Thoracic aorta (tissue), 2 donors: ENCODE results near the gene UNC5B. TPM values are rescaled to one million over a fixed set of nuclear protein-coding genes. Genes with fewer than 3 reads are reported as not detected.

Experiments used
- ATAC-seq: fragments of 150-250 bp; one replicate; pipeline ENCODE4 v1.8.0; 2017; ENCODE audit warnings: low read depth; ENCODE audit not compliant: insufficient number of reproducible peaks, low FRiP score
- DNase-seq: peaks from one replicate; pipeline ENCODE4 v3.0.0-alpha.2; 2020; ENCODE audit warnings: low spot score
- H3K27ac ChIP-seq, 2 donors: fragments of 200-600 bp; sonication (generic); 1 replicate in 1 of 2; 2 replicates in 1 of 2; pipeline ENCODE4 v1.5.1; 2016; ENCODE audit warnings: mild to moderate bottlenecking in 2 of 2, moderate library complexity in 2 of 2
- H3K27me3 ChIP-seq: fragments of 200-600 bp; sonication (generic); replicated peaks from 2 replicates; pipeline ENCODE4 v1.6.0; 2016; ENCODE audit warnings: mild to moderate bottlenecking; ENCODE audit not compliant: insufficient read depth
- H3K36me3 ChIP-seq: fragments of 200-600 bp; sonication (generic); one replicate; pipeline ENCODE4 v1.5.1; 2016
- H3K4me1 ChIP-seq, 2 donors: fragments of 200-600 bp; sonication (generic); 1 replicate in 1 of 2; 2 replicates in 1 of 2; pipeline versions ENCODE4 v1.5.1 to v1.6.0; 2016; ENCODE audit warnings: low read depth in 2 of 2, mild to moderate bottlenecking in 1 of 2; ENCODE audit not compliant: control insufficient read depth in 1 of 2
- H3K4me3 ChIP-seq: fragments of 200-600 bp; sonication (generic); 2 replicates; pipeline ENCODE4 v1.5.1; 2016; ENCODE audit warnings: mild to moderate bottlenecking
- H3K9me3 ChIP-seq: fragments of 200-600 bp; sonication (generic); 2 replicates; pipeline ENCODE4 v1.5.1; 2016
- CTCF ChIP-seq: fragments of 200-600 bp; sonication (generic); IDR thresholded peaks from one replicate; pipeline ENCODE4 v1.5.1; 2019; ENCODE audit warnings: antibody characterized with exemption
- total RNA-seq, 2 donors: library from RNA; depleted of rRNA; stranded (reverse); fragments of >200 nt; gene quantifications; one replicate each; pipeline versions ENCODE4 v1.1.0 to v1.2.3, GENCODE V29; 2016

Gene UNC5B
- total RNA-seq, 2 donors from 2014 or later, result 18.3 to 24.2 TPM

- DNase-seq, result no peak
- Histone ChIP-seq H3K4me1 (peaks cover 0 to 7% of the 10 kb centered on the region in 2 donors), H3K27me3 (no peaks in the 10 kb centered on the region), H3K27ac (no peak overlapping the region), H3K4me3 (no peak overlapping the region), H3K9me3 (no peaks in the 10 kb centered on the region), H3K36me3 (no peaks in the 10 kb centered on the region)
- TF ChIP-seq CTCF, result no peak
- ATAC-seq, result no peak
Observed at GRCh38 chr10:71205468-71205867, 6.9 kb upstream of the UNC5B start.

GRCh38 chr10:71206911-71207310 is 5.5 kb upstream of the UNC5B start:
- no peak overlapping the region for H3K27ac ChIP-seq
- no peak for TF ChIP-seq CTCF
- no peaks in the 10 kb centered on the region for H3K36me3 ChIP-seq
- no peaks in the 10 kb centered on the region for H3K27me3 ChIP-seq
- H3K4me3 ChIP-seq, result no peak overlapping the region
- H3K9me3 ChIP-seq, result no peaks in the 10 kb centered on the region
- H3K4me1 ChIP-seq, result peaks cover 3 to 10% of the 10 kb centered on the region in 2 donors
- DNase-seq (no peak), ATAC-seq (no peak)

- no peak for TF ChIP-seq CTCF
- H3K27ac ChIP-seq, result no peak overlapping the region
- H3K27me3 ChIP-seq, result no peaks in the 10 kb centered on the region
- ATAC-seq (no peak), DNase-seq (no peak)
- no peaks in the 10 kb centered on the region for H3K36me3 ChIP-seq
- peaks cover 3 to 13% of the 10 kb centered on the region in 2 donors for H3K4me1 ChIP-seq
- no peaks in the 10 kb centered on the region for H3K9me3 ChIP-seq
- H3K4me3 ChIP-seq, result no peak overlapping the region
Observed at GRCh38 chr10:71207578-71207977, 4.8 kb upstream of the UNC5B start.

- peak; percentile 1 for TF ChIP-seq CTCF
- no peak for DNase-seq
- peaks cover 3 to 20% of the 10 kb centered on the region in 2 donors for H3K4me1 ChIP-seq
- no peaks in the 10 kb centered on the region for H3K36me3 ChIP-seq
- no peaks in the 10 kb centered on the region for H3K27me3 ChIP-seq
- no peak for ATAC-seq
- no peaks in the 10 kb centered on the region for H3K9me3 ChIP-seq
- no peak overlapping the region for H3K4me3 ChIP-seq
- H3K27ac ChIP-seq, result no peak overlapping the region
Observed at GRCh38 chr10:71209352-71209715, 3.0 kb upstream of the UNC5B start.

GRCh38 chr10:71209731-71210541 is 2.4 kb upstream of the UNC5B start:
- Histone ChIP-seq H3K4me3 (no peak overlapping the region), H3K27ac (no peak overlapping the region), H3K36me3 (no peaks in the 10 kb centered on the region), H3K27me3 (no peaks in the 10 kb centered on the region), H3K4me1 (peaks cover 3 to 24% of the 10 kb centered on the region in 2 donors), H3K9me3 (no peaks in the 10 kb centered on the region)
- no peak for TF ChIP-seq CTCF
- DNase-seq (no peak), ATAC-seq (no peak)
